Non-pigmented ciliary epithelial cell (primary cell): ENCODE results near the gene HDAC4.

ENCODE experiments used
- DNase-seq: peaks from one replicate; pipeline ENCODE4 v3.0.0-alpha.2; 2010; ENCODE audit warnings: low read depth

Gene HDAC4

DNA sequence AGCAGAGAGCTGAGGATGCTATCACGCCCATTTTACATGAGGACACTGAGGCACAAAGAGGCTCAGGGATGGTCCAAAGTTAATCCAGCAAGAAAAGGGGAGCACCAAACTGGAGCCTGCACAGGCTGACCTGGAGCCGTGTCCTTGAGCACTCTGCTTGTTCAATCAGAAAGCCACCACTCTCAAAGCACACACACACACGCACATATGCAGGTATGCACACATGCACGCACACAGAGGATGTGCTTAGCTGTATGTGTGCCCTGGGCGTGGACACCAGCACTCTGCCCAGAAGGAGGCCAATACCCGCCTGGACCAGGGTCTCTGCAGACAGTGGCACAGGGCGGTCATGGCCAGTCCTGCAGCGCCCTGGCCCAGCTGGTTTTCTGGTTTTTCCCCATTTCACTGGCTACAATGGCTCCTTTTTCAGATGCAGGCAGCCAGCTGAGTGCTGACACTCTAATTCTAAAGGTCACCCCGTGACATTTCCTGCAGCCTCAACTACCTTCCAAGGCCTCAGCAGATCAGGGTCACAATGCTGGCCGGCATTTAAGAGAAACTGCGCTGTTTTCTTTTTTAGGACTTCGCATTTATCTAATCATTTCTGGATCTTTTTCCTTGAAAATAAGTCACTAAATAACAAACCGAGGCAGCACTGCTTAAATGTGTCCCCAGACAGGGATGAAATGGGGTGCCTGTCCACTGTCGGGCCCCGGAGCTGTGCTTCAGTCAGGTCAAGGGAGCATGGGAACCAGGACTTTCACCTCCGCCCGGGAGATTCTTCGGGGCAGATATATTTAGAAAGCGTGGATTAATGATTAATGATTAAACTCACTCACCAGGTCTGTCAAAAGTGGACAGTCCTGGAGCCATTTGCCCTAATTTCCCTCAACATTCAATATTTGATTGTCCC, 104.5 kb downstream of the HDAC4 start:
- no peak for DNase-seq

DNA sequence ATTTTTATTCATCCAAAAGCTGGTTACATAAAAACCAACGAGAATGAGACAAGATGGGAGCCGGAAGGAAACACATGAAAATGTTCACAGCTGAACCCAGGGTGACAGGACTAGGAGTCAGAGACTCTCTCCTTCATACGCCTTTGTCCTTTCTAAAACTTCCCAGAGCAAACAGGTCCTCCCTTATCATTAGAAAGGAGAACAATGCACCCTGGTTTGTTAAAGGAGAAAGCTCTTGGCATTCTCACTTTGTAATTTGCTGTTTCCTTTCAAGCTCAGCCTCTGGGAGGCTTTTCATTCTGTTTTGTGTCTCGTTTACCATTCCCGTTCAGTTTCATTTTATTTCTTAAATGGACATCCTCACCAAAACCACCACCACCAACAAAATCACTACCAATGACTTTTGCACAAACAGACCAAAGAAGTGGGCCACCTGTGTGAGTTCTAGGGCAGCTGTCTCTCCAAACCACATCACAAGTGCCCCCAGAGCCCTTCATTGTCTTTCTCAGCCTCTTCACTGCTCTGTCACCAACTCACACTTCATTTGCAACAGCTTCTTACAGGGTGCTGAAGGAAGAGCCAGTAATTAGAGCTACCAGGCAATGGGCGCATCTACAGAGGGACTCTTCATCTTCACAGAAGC, 105.3 kb downstream of the HDAC4 start:
- no peak for DNase-seq

GRCh38 chr2:239294571-239295054, 106.2 kb downstream of the HDAC4 start:
- DNase-seq: no peak

- DNase-seq: no peak
Measured at GRCh38 chr2:239293775-239294430, 106.9 kb downstream of the HDAC4 start.

DNA sequence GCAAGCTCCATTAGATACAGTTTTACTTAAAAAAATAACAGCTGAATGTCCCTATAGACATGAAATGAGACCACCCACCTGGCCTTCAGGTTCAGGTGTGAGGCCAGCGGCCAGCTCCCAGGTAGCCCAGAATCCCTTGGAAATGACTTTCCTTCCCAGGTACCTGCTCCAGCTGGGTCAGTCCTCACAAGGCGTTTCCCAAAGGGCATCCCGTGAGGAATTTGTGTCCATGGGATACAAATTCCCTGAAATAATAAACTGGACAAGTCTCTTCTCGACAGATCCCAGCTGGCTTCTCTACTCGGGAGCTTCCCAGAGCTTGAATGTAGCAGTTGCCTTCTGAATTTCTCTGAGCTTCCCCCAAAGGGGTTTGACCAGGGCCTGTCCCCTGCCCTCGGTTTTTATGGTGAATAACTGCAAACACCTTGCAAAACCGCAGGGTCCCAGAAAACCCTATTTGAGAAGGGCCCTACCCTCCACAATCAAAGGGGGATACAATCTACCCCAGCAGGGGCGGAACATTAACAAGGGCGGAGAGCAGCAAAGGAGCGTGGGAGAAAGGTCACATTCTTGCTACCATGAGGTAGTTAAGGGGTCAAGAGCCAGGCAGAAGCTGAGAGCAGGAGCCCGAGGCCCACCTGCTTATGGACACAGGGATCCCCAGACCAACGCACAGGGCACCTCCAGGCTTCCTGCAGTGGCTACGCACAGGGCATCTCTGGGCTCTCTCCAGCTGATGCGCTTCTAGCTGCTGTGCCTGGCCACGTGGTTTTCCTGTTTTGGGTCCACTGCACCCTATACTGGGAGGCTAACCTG, 107.7 kb downstream of the HDAC4 start:
- DNase-seq: no peak

DNA sequence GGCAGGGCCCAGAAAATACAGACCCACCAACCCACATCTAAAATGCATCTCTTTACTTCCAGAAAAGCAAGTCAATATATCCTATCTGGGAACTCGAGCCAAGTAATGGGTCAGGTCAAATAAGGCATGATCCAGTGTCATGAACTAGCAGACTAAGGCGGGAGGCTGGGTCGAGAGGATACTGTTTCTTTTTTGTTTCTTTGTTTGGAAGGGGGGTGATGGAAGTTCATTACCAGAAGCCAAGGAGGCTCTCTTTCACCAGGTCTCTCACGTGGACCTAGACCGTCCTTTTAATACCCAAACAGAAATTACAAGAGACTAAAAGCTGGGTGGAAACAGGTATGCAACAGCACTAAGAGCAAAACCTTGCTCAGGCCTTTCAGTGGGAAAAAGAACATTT, 108.3 kb downstream of the HDAC4 start:
- no peak for DNase-seq

DNA sequence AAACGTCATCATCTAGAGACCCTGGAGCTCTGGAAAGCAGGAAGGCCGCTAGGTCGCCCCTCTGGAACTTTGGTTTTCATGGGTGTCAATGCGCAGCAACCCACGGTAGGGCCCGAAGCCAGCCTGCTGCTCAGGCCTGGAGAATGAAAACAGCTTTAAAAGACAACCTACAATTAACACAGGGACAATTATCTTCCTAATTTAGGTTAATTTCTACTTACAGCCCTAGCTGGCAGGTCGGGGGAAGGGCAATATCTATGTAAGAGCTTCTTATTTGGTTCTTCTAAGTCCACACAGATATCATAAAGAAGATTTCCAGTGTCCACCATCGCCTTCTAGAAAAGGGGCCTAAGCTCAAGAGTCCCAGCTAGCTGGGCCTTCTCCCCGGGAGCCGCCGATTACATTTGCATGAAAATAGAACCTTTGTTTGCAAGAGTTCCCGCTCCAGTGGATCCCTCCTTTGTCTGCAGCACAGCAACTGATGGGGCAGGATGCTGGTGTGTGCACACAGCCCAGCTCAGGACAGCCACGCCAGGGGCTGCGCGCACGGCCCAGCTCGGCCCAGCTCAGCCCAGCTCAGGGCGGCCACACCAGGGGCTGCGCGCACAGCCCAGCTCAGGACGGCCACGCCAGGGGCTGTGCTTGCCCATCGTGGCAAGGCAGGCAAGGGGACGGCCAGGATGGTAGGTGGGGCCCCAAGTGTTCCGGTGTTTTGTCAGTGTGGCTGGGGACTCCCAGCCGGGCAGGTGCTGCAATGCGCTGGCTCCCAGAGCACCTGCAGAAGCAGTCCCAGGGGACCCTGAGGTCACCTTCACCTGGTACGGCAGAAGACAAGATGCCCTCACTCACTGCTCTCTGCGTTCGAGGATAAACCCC, 109.1 kb downstream of the HDAC4 start:
- DNase-seq: no peak

GRCh38 chr2:239290618-239291474, 110.0 kb downstream of the HDAC4 start:
- DNase-seq: no peak

DNA sequence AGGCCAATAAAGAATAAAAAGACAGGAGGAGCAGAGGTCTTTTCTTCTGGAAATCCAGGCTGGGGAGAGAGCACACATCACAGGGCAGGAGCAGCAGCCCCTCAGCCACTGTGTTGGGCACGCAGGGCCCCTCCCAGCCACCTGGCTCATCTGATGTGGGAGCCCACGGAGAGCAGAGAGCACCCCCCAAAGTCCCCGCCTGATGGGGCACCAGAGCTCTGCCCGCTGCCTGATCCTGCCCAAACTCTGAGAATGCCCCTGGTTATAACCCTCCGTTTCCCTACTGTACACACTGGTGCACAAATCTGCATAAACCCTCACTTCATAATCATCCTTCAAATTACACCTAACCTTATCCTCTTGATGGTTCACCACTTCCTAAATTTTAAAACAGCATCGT, 111.3 kb downstream of the HDAC4 start:
- DNase-seq: no peak

DNA sequence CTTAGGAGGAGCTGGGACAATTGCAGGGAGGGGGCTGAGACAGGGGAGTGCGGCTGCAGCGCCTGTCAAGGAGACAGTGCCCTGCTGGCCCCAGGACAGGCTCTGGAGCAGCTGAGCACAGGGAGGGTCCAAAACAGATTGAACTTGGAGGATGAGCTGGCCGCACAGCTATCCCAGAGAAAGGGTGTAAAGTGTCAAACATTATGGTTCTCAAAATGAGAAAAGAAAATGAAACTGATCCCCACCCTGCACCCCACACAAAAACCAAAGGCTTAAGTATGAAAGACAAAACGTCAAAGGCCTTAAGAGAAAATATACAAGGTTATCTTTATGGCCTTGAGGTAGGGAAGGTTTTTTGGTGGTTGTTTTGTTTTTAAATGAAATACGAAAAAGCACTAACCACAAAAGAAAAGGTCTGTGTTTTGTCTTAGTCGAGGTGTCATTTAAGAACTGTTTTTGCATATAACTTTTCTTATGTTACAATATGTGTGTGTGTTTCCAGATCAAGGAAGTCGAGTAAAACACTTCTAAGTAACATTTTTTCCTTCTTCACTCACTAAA, 111.8 kb downstream of the HDAC4 start:
- DNase-seq: no peak

GRCh38 chr2:239288237-239288636, 112.6 kb downstream of the HDAC4 start:
- no peak for DNase-seq

DNA sequence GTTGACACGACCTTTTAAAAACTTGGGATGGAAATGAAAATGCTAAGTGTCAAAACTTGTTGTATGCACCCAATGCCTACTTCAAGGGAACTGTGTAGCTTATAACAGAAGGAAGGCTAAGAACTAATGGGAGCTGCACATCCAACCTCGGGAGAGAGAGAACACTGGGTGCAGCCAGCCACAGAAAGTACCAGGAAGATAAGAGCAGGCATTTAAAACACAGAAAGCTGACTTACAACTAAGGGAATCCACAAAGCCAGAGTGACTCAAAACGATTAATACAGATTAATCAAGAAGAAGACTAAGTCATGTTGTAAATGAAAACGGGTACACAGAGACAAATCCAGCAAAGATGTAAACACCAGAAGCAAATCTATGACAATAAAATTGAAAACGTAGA, 113.4 kb downstream of the HDAC4 start:
- DNase-seq: no peak

- no peak for DNase-seq
Measured at GRCh38 chr2:239286901-239287300, 113.9 kb downstream of the HDAC4 start.

- no peak for DNase-seq
Measured at GRCh38 chr2:239285932-239286230, 114.9 kb downstream of the HDAC4 start.

- DNase-seq: no peak
Measured at GRCh38 chr2:239285071-239285931, 115.5 kb downstream of the HDAC4 start.

- DNase-seq: no peak
Measured at GRCh38 chr2:239283961-239284795, 116.6 kb downstream of the HDAC4 start.

DNA sequence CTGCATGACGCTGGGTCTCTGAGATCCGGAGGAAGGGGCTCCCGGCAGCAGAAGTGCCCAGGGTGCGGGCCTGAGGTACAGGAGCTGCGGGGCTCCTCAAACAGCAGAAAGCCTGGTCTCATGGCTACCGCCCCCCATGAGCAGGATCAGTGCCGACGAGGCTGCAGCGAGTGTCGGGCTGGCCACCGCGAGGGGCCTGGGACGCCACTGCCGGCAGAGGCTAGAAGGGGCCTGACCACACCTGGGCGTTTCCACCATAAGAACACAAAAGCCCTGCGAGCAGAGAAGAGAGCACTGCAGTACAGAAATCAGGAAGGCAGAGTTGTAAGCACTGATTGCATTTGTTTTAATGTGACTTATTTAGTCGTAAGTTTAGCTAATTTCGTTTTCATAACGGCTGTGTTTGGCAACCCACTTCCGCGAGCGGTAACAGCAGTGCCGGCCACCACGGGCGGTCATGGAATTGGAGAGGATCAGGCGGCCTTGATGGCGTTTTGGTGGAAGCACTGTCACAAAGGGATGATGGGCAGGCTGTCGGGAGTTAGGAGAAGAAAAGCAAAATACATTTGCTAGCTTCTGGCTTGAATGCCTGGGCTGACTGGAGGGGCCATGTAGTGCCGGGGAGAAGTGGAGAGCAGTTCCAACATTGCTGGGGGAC, 117.4 kb downstream of the HDAC4 start:
- no peak for DNase-seq
